Mesendoderm (in vitro differentiated cells): ENCODE data around the gene DOCK11.
"Not testable (repeated sequence)": the region's sequence is repeated elsewhere in the genome, so short reads cannot be mapped to it uniquely, and the experiment has no call there.

Source experiments
- DNase-seq: peaks from one replicate; pipeline ENCODE4 v3.0.0; 2013
- H2AK5ac ChIP-seq: 2 replicates; pipeline ENCODE4 v1.6.1; 2013; ENCODE audit warnings: low read length, inconsistent platforms
- H2BK120ac ChIP-seq: 2 replicates; pipeline ENCODE4 v1.6.1; 2013; ENCODE audit warnings: low read depth, mild to moderate bottlenecking, low read length, moderate library complexity, mixed read lengths
- H2BK15ac ChIP-seq: replicated peaks from 2 replicates; pipeline ENCODE4 v1.6.1; 2013; ENCODE audit warnings: low read depth, mild to moderate bottlenecking, moderate library complexity
- H2BK5ac ChIP-seq: 2 replicates; pipeline ENCODE4 v1.6.1; 2013; ENCODE audit warnings: low read length, inconsistent platforms
- H3K18ac ChIP-seq: 2 replicates; pipeline ENCODE4 v1.6.1; 2013; ENCODE audit warnings: mild to moderate bottlenecking, low read length, mixed read lengths
- H3K23ac ChIP-seq: one replicate; pipeline ENCODE4 v1.6.1; 2013; ENCODE audit warnings: low read length
- H3K27ac ChIP-seq: 2 replicates; pipeline ENCODE4 v1.5.1; 2013; ENCODE audit warnings: low read depth, mild to moderate bottlenecking, inconsistent platforms, low read length, moderate library complexity
- H3K27me3 ChIP-seq: 2 replicates; pipeline ENCODE4 v1.6.1; 2013; ENCODE audit warnings: low read length, control low read depth, mild to moderate bottlenecking, inconsistent platforms; ENCODE audit not compliant: insufficient read depth, poor library complexity
- H3K36me3 ChIP-seq: 2 replicates; pipeline ENCODE4 v1.6.1; 2013; ENCODE audit warnings: low read length, inconsistent platforms; ENCODE audit not compliant: control insufficient read depth, insufficient read depth
- H3K4ac ChIP-seq: one replicate; pipeline ENCODE4 v1.6.1; 2013; ENCODE audit warnings: low read depth, mild to moderate bottlenecking, low read length, moderate library complexity
- H3K4me1 ChIP-seq: 2 replicates; pipeline ENCODE4 v1.6.1; 2013; ENCODE audit warnings: low read depth, low read length, inconsistent platforms; ENCODE audit not compliant: control insufficient read depth
- H3K4me2 ChIP-seq: 2 replicates; pipeline ENCODE4 v1.6.1; 2013; ENCODE audit warnings: low read length
- H3K4me3 ChIP-seq: 2 replicates; pipeline ENCODE4 v1.5.1; 2013; ENCODE audit warnings: mild to moderate bottlenecking, low read length
- H3K56ac ChIP-seq: one replicate; pipeline ENCODE4 v1.6.1; 2013; ENCODE audit warnings: low read length
- H3K79me1 ChIP-seq: 2 replicates; pipeline ENCODE4 v1.6.1; 2013; ENCODE audit warnings: low read length, inconsistent platforms
- H3K79me2 ChIP-seq: 2 replicates; pipeline ENCODE4 v1.6.1; 2013; ENCODE audit warnings: mild to moderate bottlenecking, low read length; ENCODE audit not compliant: control insufficient read depth, insufficient read depth
- H3K9ac ChIP-seq: 2 replicates; pipeline ENCODE4 v1.6.1; 2013; ENCODE audit warnings: low read length, inconsistent platforms
- H4K5ac ChIP-seq: one replicate; pipeline ENCODE4 v1.6.1; 2013; ENCODE audit warnings: low read length
- H4K8ac ChIP-seq: one replicate; pipeline ENCODE4 v1.6.1; 2013; ENCODE audit warnings: low read depth, mild to moderate bottlenecking, control low read depth, low read length, moderate library complexity
- WGBS: extraction: QIAGEN DNeasy Blood & Tissue Kit; methylation state at CpG from one replicate; pipeline ENCODE4 v1.1.7; 2013; ENCODE audit warnings: low lambda C conversion rate, missing lambda C conversion rate; ENCODE audit not compliant: insufficient coverage; ENCODE audit errors: extremely low coverage; 5-methylcytosine and 5-hydroxymethylcytosine counted together

The DOCK11 gene

DNA sequence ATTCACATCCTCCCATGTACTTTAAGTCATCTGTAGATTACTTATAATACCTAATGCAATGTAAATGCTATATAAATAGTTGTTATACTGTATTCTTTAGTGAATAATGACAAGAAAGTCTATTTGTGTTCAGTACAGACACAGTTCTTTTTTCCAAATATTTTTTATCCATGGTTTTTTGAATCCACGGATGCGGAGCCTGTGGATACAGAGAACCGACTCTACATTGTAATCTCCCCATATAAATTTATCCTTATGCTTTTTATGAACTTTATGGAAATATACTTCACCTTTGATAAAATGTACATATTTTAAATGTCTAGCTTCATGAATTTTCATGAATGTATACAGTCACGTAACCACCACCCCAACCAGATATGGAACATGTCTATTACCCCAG is 88.2 kb downstream of the DOCK11 start:
- Histone ChIP-seq H3K56ac (no peak overlapping the region), H4K5ac (no peak overlapping the region), H2BK15ac (no peak overlapping the region), H3K9ac (no peak overlapping the region), H2BK5ac (no peak overlapping the region), H3K4me3 (no peak overlapping the region), H2AK5ac (no peak overlapping the region), H3K4ac (no peak overlapping the region), H3K27me3 (no peaks in the 10 kb centered on the region), H3K36me3 (no peaks in the 10 kb centered on the region), H4K8ac (no peak overlapping the region), H3K4me1 (no peaks in the 10 kb centered on the region), H3K79me2 (no peaks in the 10 kb centered on the region), H2BK120ac (no peak overlapping the region), H3K18ac (no peak overlapping the region), H3K4me2 (no peak overlapping the region), H3K23ac (no peak overlapping the region), H3K27ac (no peak overlapping the region), H3K79me1 (no peaks in the 10 kb centered on the region)
- no peak for DNase-seq
- no CpG with 5 or more reads among the region's 4 CpGs for WGBS

DNA sequence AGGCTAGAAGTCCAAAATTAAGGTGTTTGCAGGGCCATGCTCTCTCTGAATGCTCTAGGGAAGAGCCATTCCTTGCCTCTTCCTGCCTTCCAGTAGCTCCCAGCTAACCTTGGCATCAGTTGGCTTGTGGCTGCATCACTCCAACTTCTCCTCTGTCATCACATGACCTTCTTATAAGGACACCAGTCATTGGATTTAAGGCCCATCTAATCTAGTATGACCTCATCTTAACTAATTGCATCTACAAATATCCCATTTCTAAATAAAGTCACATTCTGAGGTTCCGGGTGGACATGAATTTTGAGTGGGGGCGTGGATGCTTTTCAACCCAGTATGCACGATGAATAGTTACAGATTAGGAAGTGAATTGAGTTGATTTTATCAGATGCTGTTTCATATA is 89.7 kb downstream of the DOCK11 start:
- H3K56ac ChIP-seq: no peak overlapping the region
- no peak overlapping the region for H2BK5ac ChIP-seq

GRCh38 chrX:118586206-118586605 is 90.6 kb downstream of the DOCK11 start:
- not testable (repeated sequence) for H2BK120ac ChIP-seq, H2BK15ac ChIP-seq, H3K23ac ChIP-seq, H2BK5ac ChIP-seq, H3K18ac ChIP-seq, H3K79me1 ChIP-seq, H4K8ac ChIP-seq, H3K4me1 ChIP-seq, H2AK5ac ChIP-seq, H3K4me3 ChIP-seq, DNase-seq, H3K9ac ChIP-seq, H4K5ac ChIP-seq, H3K4me2 ChIP-seq, H3K4ac ChIP-seq, H3K56ac ChIP-seq, H3K79me2 ChIP-seq, H3K27me3 ChIP-seq, H3K36me3 ChIP-seq, H3K27ac ChIP-seq
- WGBS: no CpG with 5 or more reads among the region's 7 CpGs

More for the DNA sequence above, 89.7 kb downstream of the DOCK11 start:
- Histone ChIP-seq H3K79me2 (no peaks in the 10 kb centered on the region), H3K9ac (no peak overlapping the region), H2AK5ac (no peak overlapping the region), H3K4me2 (no peak overlapping the region), H3K36me3 (no peaks in the 10 kb centered on the region), H3K18ac (no peak overlapping the region), H4K8ac (no peak overlapping the region), H2BK15ac (no peak overlapping the region), H2BK120ac (no peak overlapping the region), H3K4me1 (no peaks in the 10 kb centered on the region), H3K27ac (no peak overlapping the region), H3K27me3 (no peaks in the 10 kb centered on the region), H3K79me1 (no peaks in the 10 kb centered on the region), H3K4me3 (no peak overlapping the region), H3K23ac (no peak overlapping the region), H3K4ac (no peak overlapping the region), H4K5ac (no peak overlapping the region)
- WGBS: no CpG with 5 or more reads among the region's 3 CpGs
- DNase-seq: no peak

DNA sequence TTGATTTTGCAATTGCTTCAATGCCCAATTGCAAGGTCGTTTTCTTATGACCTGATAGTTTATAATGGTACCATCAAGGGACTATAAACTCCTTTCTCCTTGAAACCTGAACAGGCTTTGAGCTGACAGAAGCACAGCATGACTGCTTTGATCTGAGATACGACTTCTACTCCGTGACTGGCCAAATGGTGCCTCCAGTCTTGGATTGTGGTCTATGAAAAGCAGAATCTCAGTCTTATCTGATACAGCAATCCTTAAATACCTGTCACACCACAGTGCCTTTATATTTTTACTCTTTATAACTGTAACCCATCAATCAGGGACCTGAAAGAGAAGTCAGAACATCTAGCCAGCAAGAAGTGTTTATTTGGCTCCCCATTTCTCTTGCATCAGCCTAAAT is 93.1 kb downstream of the DOCK11 start:
- Histone ChIP-seq H4K5ac (no peak overlapping the region), H2BK5ac (no peak overlapping the region), H2BK15ac (no peak overlapping the region), H3K27me3 (no peaks in the 10 kb centered on the region), H3K27ac (no peak overlapping the region), H2AK5ac (no peak overlapping the region), H3K4ac (no peak overlapping the region), H3K36me3 (no peaks in the 10 kb centered on the region), H4K8ac (no peak overlapping the region), H3K79me1 (no peaks in the 10 kb centered on the region), H3K56ac (no peak overlapping the region), H3K4me3 (no peak overlapping the region), H2BK120ac (no peak overlapping the region), H3K18ac (no peak overlapping the region), H3K23ac (no peak overlapping the region), H3K79me2 (no peaks in the 10 kb centered on the region), H3K4me1 (no peaks in the 10 kb centered on the region), H3K9ac (no peak overlapping the region), H3K4me2 (no peak overlapping the region)
- WGBS: no CpG with 5 or more reads among the region's 3 CpGs
- peak; percentile 7 for DNase-seq

- Histone ChIP-seq H3K4ac (no peak overlapping the region), H3K4me2 (no peak overlapping the region), H4K8ac (no peak overlapping the region), H2BK120ac (no peak overlapping the region), H2AK5ac (no peak overlapping the region), H3K23ac (no peak overlapping the region), H3K27ac (no peak overlapping the region), H2BK5ac (no peak overlapping the region), H3K36me3 (no peaks in the 10 kb centered on the region), H3K79me2 (no peaks in the 10 kb centered on the region), H3K9ac (no peak overlapping the region), H3K18ac (no peak overlapping the region), H3K79me1 (no peaks in the 10 kb centered on the region), H3K4me3 (no peak overlapping the region), H3K56ac (no peak overlapping the region), H2BK15ac (no peak overlapping the region), H3K4me1 (no peaks in the 10 kb centered on the region), H3K27me3 (no peaks in the 10 kb centered on the region), H4K5ac (no peak overlapping the region)
- WGBS: no CpG with 5 or more reads among the region's 1 CpG
- DNase-seq: no peak
Observed at GRCh38 chrX:118589227-118589626, 93.6 kb downstream of the DOCK11 start.

GRCh38 chrX:118593407-118593806 is 97.8 kb downstream of the DOCK11 start:
- no peak overlapping the region for H3K9ac ChIP-seq
- no peaks in the 10 kb centered on the region for H3K79me1 ChIP-seq
- H3K27me3 ChIP-seq: no peaks in the 10 kb centered on the region
- H4K5ac ChIP-seq: no peak overlapping the region
- no peak overlapping the region for H3K23ac ChIP-seq
- no peak overlapping the region for H2BK15ac ChIP-seq
- no peak overlapping the region for H3K56ac ChIP-seq
- H2BK5ac ChIP-seq: no peak overlapping the region
- no peaks in the 10 kb centered on the region for H3K4me1 ChIP-seq
- H3K36me3 ChIP-seq: no peaks in the 10 kb centered on the region
- no peak overlapping the region for H2BK120ac ChIP-seq
- H3K27ac ChIP-seq: no peak overlapping the region
- WGBS: no CpG with 5 or more reads among the region's 3 CpGs
- H3K79me2 ChIP-seq: no peaks in the 10 kb centered on the region
- H3K4me2 ChIP-seq: no peak overlapping the region
- no peak overlapping the region for H4K8ac ChIP-seq
- H3K4me3 ChIP-seq: no peak overlapping the region
- no peak overlapping the region for H2AK5ac ChIP-seq
- no peak overlapping the region for H3K4ac ChIP-seq
- no peak overlapping the region for H3K18ac ChIP-seq
- no peak for DNase-seq
